Measurements from ENCODE around the gene ALDH3B1. TPM values are rescaled to one million over a fixed set of nuclear protein-coding genes. Genes with fewer than 3 reads are reported as not detected.

The ALDH3B1 gene
- total RNA-seq, 1 experiment from 2014 or later, result not detected

DNA sequence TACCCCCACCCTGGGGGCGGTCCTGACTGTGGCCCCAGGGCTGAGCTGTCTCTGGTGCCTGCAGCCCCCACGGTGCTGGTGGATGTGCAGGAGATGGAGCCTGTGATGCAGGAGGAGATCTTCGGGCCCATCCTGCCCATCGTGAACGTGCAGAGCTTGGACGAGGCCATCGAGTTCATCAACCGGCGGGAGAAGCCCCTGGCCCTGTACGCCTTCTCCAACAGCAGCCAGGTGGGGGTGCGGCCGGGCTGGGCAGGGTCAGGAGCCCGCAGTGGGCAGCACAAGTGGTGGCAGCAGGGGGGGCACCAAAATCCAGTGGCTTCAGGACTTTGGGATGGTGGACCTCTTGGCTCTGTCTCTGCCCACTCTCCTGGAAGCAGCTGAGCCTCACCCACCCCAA, 12.4 kb downstream of the ALDH3B1 start:
- Mint-ChIP-seq H3K9me3 (no peaks in the 10 kb centered on the region), H3K27ac (no peak overlapping the region), H3K4me3 (no peak overlapping the region), H3K27me3 (ENCODE audit: low read depth) (no peaks in the 10 kb centered on the region), H3K4me1 (peaks cover 7 to 18% of the 10 kb centered on the region in 2 experiments), H3K36me3 (ENCODE audit: insufficient read depth in 1 of 3, low read depth in 3 of 3) (peaks cover 8 to 26% (median 12%) of the 10 kb centered on the region in 3 experiments)
- no peak overlapping the region for H2BK15ac ChIP-seq (ENCODE audit: low read depth, low read length)
- no peak overlapping the region for H3K14ac ChIP-seq (ENCODE audit: insufficient read depth, low read length)
- no peak overlapping the region for H3K4me2 ChIP-seq (ENCODE audit: insufficient read depth, insufficient read length, low read length)
- H3K4ac ChIP-seq (ENCODE audit: low read depth, low read length), result no peak overlapping the region
- no peak overlapping the region for H3K56ac ChIP-seq (ENCODE audit: insufficient read length, low read depth, low read length)
- H3K27ac ChIP-seq (ENCODE audit: insufficient read length, low read depth, low read length), result no peak overlapping the region
- no peaks in the 10 kb centered on the region for H4K20me1 ChIP-seq (ENCODE audit: control insufficient read depth, insufficient read depth, insufficient read length)
- H2AK5ac ChIP-seq (ENCODE audit: insufficient read length, low read length), result no peak overlapping the region
- H4K91ac ChIP-seq (ENCODE audit: insufficient read length, low read depth, low read length), result no peak overlapping the region
- no peak overlapping the region for H4K8ac ChIP-seq (replicated peaks; ENCODE audit: insufficient read length, low read depth, low read length)
- WGBS (ENCODE audit: extremely low coverage, insufficient read length, low lambda C conversion rate), result no CpG with 5 or more reads among the region's 13 CpGs
- no peaks in the 10 kb centered on the region for H3K23me2 ChIP-seq (ENCODE audit: insufficient read length, low read depth, low read length, poor library complexity, severe bottlenecking)
- H2BK20ac ChIP-seq (ENCODE audit: low read depth, low read length, poor library complexity, severe bottlenecking), result no peak overlapping the region
- no peaks in the 10 kb centered on the region for H3K27me3 ChIP-seq (ENCODE audit: insufficient read depth, low read length)
- H3K9ac ChIP-seq (ENCODE audit: extremely low read depth, insufficient read length, low read length), result no peak overlapping the region
- TF ChIP-seq, protein P1, sequence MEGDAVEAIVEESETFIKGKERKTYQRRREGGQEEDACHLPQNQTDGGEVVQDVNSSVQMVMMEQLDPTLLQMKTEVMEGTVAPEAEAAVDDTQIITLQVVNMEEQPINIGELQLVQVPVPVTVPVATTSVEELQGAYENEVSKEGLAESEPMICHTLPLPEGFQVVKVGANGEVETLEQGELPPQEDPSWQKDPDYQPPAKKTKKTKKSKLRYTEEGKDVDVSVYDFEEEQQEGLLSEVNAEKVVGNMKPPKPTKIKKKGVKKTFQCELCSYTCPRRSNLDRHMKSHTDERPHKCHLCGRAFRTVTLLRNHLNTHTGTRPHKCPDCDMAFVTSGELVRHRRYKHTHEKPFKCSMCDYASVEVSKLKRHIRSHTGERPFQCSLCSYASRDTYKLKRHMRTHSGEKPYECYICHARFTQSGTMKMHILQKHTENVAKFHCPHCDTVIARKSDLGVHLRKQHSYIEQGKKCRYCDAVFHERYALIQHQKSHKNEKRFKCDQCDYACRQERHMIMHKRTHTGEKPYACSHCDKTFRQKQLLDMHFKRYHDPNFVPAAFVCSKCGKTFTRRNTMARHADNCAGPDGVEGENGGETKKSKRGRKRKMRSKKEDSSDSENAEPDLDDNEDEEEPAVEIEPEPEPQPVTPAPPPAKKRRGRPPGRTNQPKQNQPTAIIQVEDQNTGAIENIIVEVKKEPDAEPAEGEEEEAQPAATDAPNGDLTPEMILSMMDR (conservative IDR thresholded peaks at IDR 0.05), result no peak
- no peaks in the 10 kb centered on the region for H3K79me2 ChIP-seq (ENCODE audit: insufficient read depth, low read length)
- no peak overlapping the region for H4K5ac ChIP-seq (ENCODE audit: insufficient read length, low read depth, low read length)
- no peaks in the 10 kb centered on the region for H3K9me3 ChIP-seq (ENCODE audit: control insufficient read depth, low read depth, low read length)
- H3K79me1 ChIP-seq (ENCODE audit: insufficient read depth, low read depth, low read length, poor library complexity, severe bottlenecking), result no peaks in the 10 kb centered on the region
- H2BK120ac ChIP-seq (ENCODE audit: low read depth, low read length, poor library complexity, severe bottlenecking), result no peak overlapping the region
- H3K23ac ChIP-seq (ENCODE audit: insufficient read length, low read depth, low read length), result no peak overlapping the region
- no peak overlapping the region for H2BK12ac ChIP-seq (ENCODE audit: insufficient read length, low read depth, low read length)
- no peak overlapping the region for H3T11ph ChIP-seq (ENCODE audit: low read length)
- no peak for DNase-seq
- H3K4me1 ChIP-seq (ENCODE audit: insufficient read depth, low read length), result no peaks in the 10 kb centered on the region; the same call in 1 of the 2 replicates
- H2BK5ac ChIP-seq (ENCODE audit: insufficient read length, low read length), result no peak overlapping the region
- H2AFZ ChIP-seq (ENCODE audit: low read length), result no peak overlapping the region
- no peak overlapping the region for H3K18ac ChIP-seq (ENCODE audit: insufficient read length, low read depth, low read length)

Measured in H9 (cell line).